ENCODE measurements around the gene FBXL17.

- TF ChIP-seq CTCF (IDR thresholded peaks at IDR 0.05; ENCODE audit: insufficient read depth, low read length, poor library complexity, severe bottlenecking) (no peak), EZH2phosphoT487 (conservative IDR thresholded peaks at IDR 0.05; ENCODE audit: low read length) (no peak)
Observed at GRCh38 chr5:108074626-108075025, 307.3 kb downstream of the FBXL17 start.

Data from SU-DHL-6 (cell line).